RWPE2 (cell line): ENCODE results near the gene PXDN.
"Not testable (repeated sequence)": the region's sequence is repeated elsewhere in the genome, so short reads cannot be mapped to it uniquely, and the experiment has no call there.

ENCODE experiments used
- ATAC-seq: fragments of 200-7000 bp; cut with Tn5 transposase; 3 replicates; pipeline ENCODE4 v1.9.1; 2021; ENCODE audit warnings: low read depth
- DNase-seq: peaks from one replicate; pipeline ENCODE4 v3.0.0-alpha.2; 2020; ENCODE audit warnings: low spot score
- H3K27ac ChIP-seq: fragments of 450-650 bp; 2 replicates; pipeline ENCODE4 v1.5.1; 2017; ENCODE audit warnings: mild to moderate bottlenecking; ENCODE audit not compliant: poor library complexity, severe bottlenecking
- H3K27me3 ChIP-seq: fragments of 250-450 bp; sonication (Bioruptor Pico); 2 replicates; pipeline ENCODE4 v1.5.1; 2021; ENCODE audit warnings: mild to moderate bottlenecking, moderate library complexity; ENCODE audit not compliant: insufficient read depth, poor library complexity, severe bottlenecking
- H3K36me3 ChIP-seq: fragments of 250-450 bp; sonication (Bioruptor Pico); 2 replicates; pipeline ENCODE4 v1.5.1; 2020; ENCODE audit warnings: low read depth, mild to moderate bottlenecking, moderate library complexity
- H3K4me1 ChIP-seq: fragments of 250-450 bp; sonication (Bioruptor Pico); 2 replicates; pipeline ENCODE4 v1.5.1; 2021; ENCODE audit warnings: mild to moderate bottlenecking, moderate library complexity; ENCODE audit not compliant: insufficient read depth, poor library complexity, severe bottlenecking
- H3K4me3 ChIP-seq: fragments of 250-450 bp; sonication (Bioruptor Pico); 2 replicates; pipeline ENCODE4 v1.5.1; 2021; ENCODE audit warnings: mild to moderate bottlenecking, moderate library complexity; ENCODE audit not compliant: severe bottlenecking
- H3K9me3 ChIP-seq: fragments of 250-450 bp; sonication (Bioruptor Pico); 2 replicates; pipeline ENCODE4 v1.5.1; 2021; ENCODE audit warnings: mild to moderate bottlenecking, moderate library complexity; ENCODE audit not compliant: severe bottlenecking
- CTCF ChIP-seq: fragments of 450-650 bp; IDR thresholded peaks from one replicate; pipeline ENCODE4 v1.5.1; 2017; ENCODE audit warnings: mild to moderate bottlenecking, moderate library complexity; ENCODE audit not compliant: poor library complexity, severe bottlenecking

The PXDN gene

GRCh38 chr2:1766851-1767811, 22.8 kb upstream of the PXDN start:
- no peak for DNase-seq
- no peak for TF ChIP-seq CTCF
- no peak for ATAC-seq
- Histone ChIP-seq H3K4me1 (no peaks in the 10 kb centered on the region), H3K9me3 (no peaks in the 10 kb centered on the region), H3K36me3 (no peaks in the 10 kb centered on the region), H3K27ac (no peak overlapping the region), H3K27me3 (no peaks in the 10 kb centered on the region), H3K4me3 (no peak overlapping the region)

DNA sequence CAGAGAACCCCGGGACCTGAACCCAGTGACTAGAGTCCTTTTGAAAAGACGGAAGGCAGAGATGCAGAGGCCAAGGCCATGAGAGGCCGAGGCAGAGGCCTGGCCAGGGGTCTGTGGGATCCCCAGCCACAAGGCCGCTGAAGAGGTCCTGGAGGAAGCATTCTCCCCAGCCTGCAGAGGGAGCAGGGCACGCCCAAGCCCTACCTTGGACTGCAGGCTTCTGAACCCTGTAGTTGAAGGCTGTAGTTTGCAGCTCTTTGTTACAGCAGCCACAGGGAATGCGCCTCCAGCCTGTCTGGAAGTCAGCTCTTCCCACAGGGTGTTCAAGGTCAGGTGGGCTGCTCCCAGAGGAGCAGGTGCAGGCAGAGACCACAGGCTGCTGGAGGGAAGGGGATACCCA, 22.1 kb upstream of the PXDN start:
- 0 out of 3 replicates have a peak, but pooled peaks have one; percentile 43 for ATAC-seq
- no peak overlapping the region for H3K4me3 ChIP-seq

GRCh38 chr2:1765201-1765600, 20.9 kb upstream of the PXDN start:
- H3K4me3 ChIP-seq, H3K27me3 ChIP-seq, H3K36me3 ChIP-seq, ATAC-seq, H3K27ac ChIP-seq, DNase-seq, H3K9me3 ChIP-seq, H3K4me1 ChIP-seq: not testable (repeated sequence)

More for the DNA sequence above, 22.1 kb upstream of the PXDN start:
- DNase-seq = no peak
- H3K4me1 ChIP-seq = no peaks in the 10 kb centered on the region
- no peak overlapping the region for H3K27ac ChIP-seq
- no peaks in the 10 kb centered on the region for H3K36me3 ChIP-seq
- no peak for TF ChIP-seq CTCF
- H3K27me3 ChIP-seq = no peaks in the 10 kb centered on the region
- no peaks in the 10 kb centered on the region for H3K9me3 ChIP-seq

DNA sequence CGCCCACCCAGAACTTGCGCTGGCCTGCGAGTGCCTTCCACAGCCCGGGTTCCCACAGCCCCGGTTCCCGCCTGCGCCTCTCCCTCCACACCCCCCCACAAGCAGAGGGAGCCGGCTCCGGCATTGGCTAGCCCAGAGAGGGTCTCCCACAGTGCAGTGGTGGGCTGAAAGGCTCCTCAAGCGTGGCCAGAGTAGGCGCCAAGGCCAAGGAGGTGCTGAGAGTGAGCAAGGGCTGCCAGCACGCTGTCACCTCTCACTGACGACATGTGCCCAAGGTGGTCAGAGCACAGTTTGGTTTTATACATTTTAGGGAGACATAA, 15.3 kb upstream of the PXDN start:
- Histone ChIP-seq H3K36me3 (no peaks in the 10 kb centered on the region), H3K4me3 (no peak overlapping the region), H3K27ac (no peak overlapping the region), H3K27me3 (no peaks in the 10 kb centered on the region), H3K4me1 (no peaks in the 10 kb centered on the region), H3K9me3 (no peaks in the 10 kb centered on the region)
- DNase-seq = peak; percentile 45
- TF ChIP-seq CTCF = no peak
- no peak for ATAC-seq

DNA sequence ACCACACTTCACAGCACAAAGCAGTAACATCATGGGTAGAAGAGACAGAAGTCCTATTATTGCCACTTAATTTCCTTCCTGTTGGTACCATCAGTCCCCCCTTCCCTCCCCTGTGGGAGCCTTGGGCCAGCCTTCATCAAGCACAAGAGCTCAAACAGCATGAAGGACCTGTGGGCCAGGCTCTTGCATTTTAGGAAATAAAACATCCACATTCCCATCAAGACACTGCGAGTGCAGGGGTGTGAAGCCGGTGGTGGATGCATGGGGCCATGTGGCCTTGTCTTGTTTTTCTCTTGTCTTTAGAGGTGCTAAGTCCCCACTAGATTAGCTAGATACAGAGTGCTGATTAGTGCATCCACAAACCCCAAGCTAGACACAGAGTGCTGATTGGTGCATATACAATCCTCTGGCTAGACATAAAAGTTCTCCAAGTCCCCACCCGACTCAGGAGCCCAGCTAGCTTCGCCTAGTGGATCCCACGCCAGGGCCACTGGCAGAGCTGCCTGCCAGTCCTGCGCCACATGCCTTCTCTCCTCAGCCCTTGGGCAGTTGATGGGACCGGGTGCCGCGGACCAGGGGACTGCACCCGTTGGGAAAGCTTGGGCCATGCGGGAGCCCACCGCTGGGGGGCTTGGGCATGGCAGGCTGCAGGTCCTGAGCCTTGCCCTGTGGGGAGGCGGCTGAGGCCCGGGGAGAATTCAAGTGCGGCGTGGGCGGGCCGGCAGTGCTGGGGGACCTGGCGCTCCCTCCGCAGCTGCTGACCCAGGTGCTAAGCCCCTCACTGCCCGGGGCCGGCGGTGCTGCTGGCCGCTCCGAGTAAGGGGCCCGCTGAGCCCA, 14.7 kb upstream of the PXDN start:
- H3K9me3 ChIP-seq = no peaks in the 10 kb centered on the region
- H3K27ac ChIP-seq = no peak overlapping the region
- no peak for ATAC-seq
- no peaks in the 10 kb centered on the region for H3K36me3 ChIP-seq
- peak; percentile 41 for DNase-seq
- H3K27me3 ChIP-seq = no peaks in the 10 kb centered on the region
- H3K4me3 ChIP-seq = no peak overlapping the region
- TF ChIP-seq CTCF = no peak
- H3K4me1 ChIP-seq = no peaks in the 10 kb centered on the region
